ENCODE measurements around the gene GRID1.

Gene GRID1

GRCh38 chr10:86292462-86293395 is 73.9 kb downstream of the GRID1 start:
- TF ChIP-seq CTCF (IDR thresholded peaks at IDR 0.05; ENCODE audit: extremely low read depth, insufficient read depth, missing control alignments), result no peak
- DNase-seq (ENCODE audit: low spot score), result no peak
- in situ Hi-C loops (cut with MboI; ENCODE audit: low pct_unique_long_range_greater_than_20kb, low sequenced_read_pairs, unreplicated experiment), result no loop called here

GRCh38 chr10:86291616-86292340 is 74.8 kb downstream of the GRID1 start:
- TF ChIP-seq CTCF (IDR thresholded peaks at IDR 0.05; ENCODE audit: extremely low read depth, insufficient read depth, missing control alignments), result no peak
- in situ Hi-C loops (cut with MboI; ENCODE audit: low pct_unique_long_range_greater_than_20kb, low sequenced_read_pairs, unreplicated experiment), result no loop called here
- no peak for DNase-seq (ENCODE audit: low spot score)

GRCh38 chr10:86290933-86291615 is 75.5 kb downstream of the GRID1 start:
- no peak for DNase-seq (ENCODE audit: low spot score)
- no peak for TF ChIP-seq CTCF (IDR thresholded peaks at IDR 0.05; ENCODE audit: extremely low read depth, insufficient read depth, missing control alignments)
- in situ Hi-C loops (cut with MboI; ENCODE audit: low pct_unique_long_range_greater_than_20kb, low sequenced_read_pairs, unreplicated experiment), result no loop called here

GRCh38 chr10:86289577-86289868 is 77.1 kb downstream of the GRID1 start:
- no peak for DNase-seq (ENCODE audit: low spot score)
- in situ Hi-C loops (cut with MboI; ENCODE audit: low pct_unique_long_range_greater_than_20kb, low sequenced_read_pairs, unreplicated experiment), result no loop called here
- TF ChIP-seq CTCF (IDR thresholded peaks at IDR 0.05; ENCODE audit: extremely low read depth, insufficient read depth, missing control alignments), result no peak

- in situ Hi-C loops (cut with MboI; ENCODE audit: low pct_unique_long_range_greater_than_20kb, low sequenced_read_pairs, unreplicated experiment), result no loop called here
- DNase-seq (ENCODE audit: low spot score), result no peak
- no peak for TF ChIP-seq CTCF (IDR thresholded peaks at IDR 0.05; ENCODE audit: extremely low read depth, insufficient read depth, missing control alignments)
Measured at GRCh38 chr10:86288695-86289576, 77.7 kb downstream of the GRID1 start.
